ENCODE measurements around the gene HCFC1.
A peak's percentile ranks its signal among the peaks of the same experiment; 100 is the strongest.

HCFC1 gene

GRCh38 chrX:153967536-153968224 lies 3.9 kb downstream of the HCFC1 start:
- POLR2A ChIA-PET, result interaction anchor here (0.8 to 0.9 kb wide), 2 partner anchors 21 to 404 kb away, joined by 3 read pairs; no protein-coding TSS in a partner anchor
- no peak for TF ChIP-seq CTCF (IDR thresholded peaks at IDR 0.05; ENCODE audit: insufficient read depth, low read length, missing control alignments)
- peak overlapping the region; percentile 3; the same call in 1 of the 2 replicates for H3K4me3 ChIP-seq (ENCODE audit: low read depth, low read length)
- CTCF ChIA-PET, result interaction anchor here (0.8 to 9.0 kb wide), 5 partner anchors 17 to 212 kb away, joined by 3 to 99 read pairs (median 7); partner anchors contain the start of gene PLXNB3
- no peak for DNase-seq (ENCODE audit: low read depth, low spot score)

GRCh38 chrX:153966841-153967535 lies 4.6 kb downstream of the HCFC1 start:
- ChIA-PET CTCF (interaction anchor here (0.8 to 9.0 kb wide), 5 partner anchors 16 to 212 kb away, joined by 3 to 99 read pairs (median 3); no protein-coding TSS in a partner anchor), POLR2A (interaction anchor here (1.1 kb wide), 1 partner anchor 16 kb away, joined by 4 read pairs; no protein-coding TSS in a partner anchor)
- no peak overlapping the region for H3K4me3 ChIP-seq (ENCODE audit: low read depth, low read length)
- TF ChIP-seq CTCF (IDR thresholded peaks at IDR 0.05; ENCODE audit: insufficient read depth, low read length, missing control alignments), result no peak
- DNase-seq (ENCODE audit: low read depth, low spot score), result no peak

GRCh38 chrX:153966283-153966688 lies 5.3 kb downstream of the HCFC1 start:
- no peak overlapping the region for H3K4me3 ChIP-seq (ENCODE audit: low read depth, low read length)
- POLR2A ChIA-PET, result interaction anchor here (1.1 kb wide), 1 partner anchor 15 kb away, joined by 4 read pairs; no protein-coding TSS in a partner anchor
- CTCF ChIA-PET, result interaction anchor here (1.5 to 9.0 kb wide), 3 partner anchors 15 to 21 kb away, joined by 3 to 99 read pairs (median 7); no protein-coding TSS in a partner anchor
- no peak for TF ChIP-seq CTCF (IDR thresholded peaks at IDR 0.05; ENCODE audit: insufficient read depth, low read length, missing control alignments)
- DNase-seq (ENCODE audit: low read depth, low spot score), result no peak

GRCh38 chrX:153965406-153965805 lies 6.2 kb downstream of the HCFC1 start:
- no peak for TF ChIP-seq CTCF (IDR thresholded peaks at IDR 0.05; ENCODE audit: insufficient read depth, low read length, missing control alignments)
- ChIA-PET POLR2A (no interaction called here), CTCF (interaction anchor here (1.5 to 9.0 kb wide), 2 partner anchors 14 to 20 kb away, joined by 3 to 99 read pairs; no protein-coding TSS in a partner anchor)
- no peak overlapping the region for H3K4me3 ChIP-seq (ENCODE audit: low read depth, low read length)
- DNase-seq (ENCODE audit: low read depth, low spot score), result no peak

- no peak for TF ChIP-seq CTCF (IDR thresholded peaks at IDR 0.05; ENCODE audit: insufficient read depth, low read length, missing control alignments)
- ChIA-PET POLR2A (no interaction called here), CTCF (interaction anchor here (0.9 to 9.0 kb wide), 2 partner anchors 13 to 17 kb away, joined by 4 to 99 read pairs; no protein-coding TSS in a partner anchor)
- DNase-seq (ENCODE audit: low read depth, low spot score), result no peak
- H3K4me3 ChIP-seq (ENCODE audit: low read depth, low read length), result no peak overlapping the region
Measured at GRCh38 chrX:153964105-153964504, 7.5 kb downstream of the HCFC1 start.

GRCh38 chrX:153963546-153963945 lies 8.1 kb downstream of the HCFC1 start:
- ChIA-PET CTCF (interaction anchor here (0.9 to 9.0 kb wide), 2 partner anchors 13 to 17 kb away, joined by 4 to 99 read pairs; no protein-coding TSS in a partner anchor), POLR2A (no interaction called here)
- H3K4me3 ChIP-seq (ENCODE audit: low read depth, low read length), result no peak overlapping the region
- DNase-seq (ENCODE audit: low read depth, low spot score), result no peak
- no peak for TF ChIP-seq CTCF (IDR thresholded peaks at IDR 0.05; ENCODE audit: insufficient read depth, low read length, missing control alignments)
